Liver (tissue), 9 donors: Measurements from ENCODE around the gene DKK2. TPM values are rescaled to one million over a fixed set of nuclear protein-coding genes. Genes with fewer than 3 reads are reported as not detected.

Experiments
- DNase-seq: peaks from one replicate; pipeline ENCODE4 v3.0.0-alpha.2; 2017; ENCODE audit warnings: low spot score
- H3K27ac ChIP-seq, 2 donors: one replicate each; pipeline ENCODE4 v1.7.0; 2013; ENCODE audit warnings: inconsistent platforms in 2 of 2, low read length in 2 of 2, control low read depth in 1 of 2, low read depth in 1 of 2, mild to moderate bottlenecking in 1 of 2
- H3K27me3 ChIP-seq, 4 donors: one replicate each; pipeline versions ENCODE4 v1.6.1 to v1.7.0; 2013; ENCODE audit warnings: low read length in 3 of 4, inconsistent platforms in 1 of 4, mild to moderate bottlenecking in 1 of 4, moderate library complexity in 1 of 4; ENCODE audit not compliant: control insufficient read depth in 4 of 4, insufficient read depth in 4 of 4
- H3K36me3 ChIP-seq, 4 donors: one replicate each; pipeline versions ENCODE4 v1.6.1 to v1.7.0; 2013; ENCODE audit warnings: low read length in 3 of 4, mild to moderate bottlenecking in 3 of 4, low read depth in 1 of 4, moderate library complexity in 1 of 4; ENCODE audit not compliant: control insufficient read depth in 4 of 4, insufficient read depth in 3 of 4
- H3K4me1 ChIP-seq, 4 donors: one replicate each; pipeline versions ENCODE4 v1.6.1 to v1.7.0; 2013; ENCODE audit warnings: low read length in 3 of 4, mild to moderate bottlenecking in 3 of 4, moderate library complexity in 1 of 4; ENCODE audit not compliant: control insufficient read depth in 4 of 4, insufficient read depth in 4 of 4
- H3K4me3 ChIP-seq, 3 donors: one replicate each; pipeline versions ENCODE4 v1.6.1 to v1.7.0; 2013; ENCODE audit warnings: low read length in 3 of 3, control low read depth in 1 of 3, low read depth in 1 of 3, mild to moderate bottlenecking in 1 of 3
- H3K9ac ChIP-seq, 2 donors: one replicate each; pipeline ENCODE4 v1.7.0; 2013; ENCODE audit warnings: low read length in 2 of 2, mild to moderate bottlenecking in 2 of 2, moderate library complexity in 2 of 2, control low read depth in 1 of 2, low read depth in 1 of 2
- H3K9me3 ChIP-seq, 4 donors: one replicate each; pipeline versions ENCODE4 v1.6.1 to v1.7.0; 2013; ENCODE audit warnings: low read length in 3 of 4; ENCODE audit not compliant: control insufficient read depth in 4 of 4
- ATF3 ChIP-seq: IDR thresholded peaks from 2 replicates; pipeline ENCODE4 v1.6.1; 2016; ENCODE audit warnings: antibody characterized with exemption
- CTCF ChIP-seq: fragments of 150-350 bp; IDR thresholded peaks from 2 replicates; pipeline ENCODE4 v1.5.1; 2017; ENCODE audit warnings: improper control_type of control experiment, low read depth, low read length; ENCODE audit not compliant: missing input control
- EGR1 ChIP-seq, 2 donors: IDR thresholded peaks; 2 replicates each; pipeline ENCODE4 v1.6.1; 2016 to 2018; ENCODE audit warnings: antibody characterized with exemption in 2 of 2, low read depth in 2 of 2
- FOXA1 ChIP-seq: IDR thresholded peaks from 2 replicates; pipeline ENCODE4 v1.6.1; 2016; ENCODE audit warnings: antibody characterized with exemption
- FOXA2 ChIP-seq: IDR thresholded peaks from 2 replicates; pipeline ENCODE4 v1.6.1; 2016; ENCODE audit warnings: antibody characterized with exemption
- GABPA ChIP-seq, 2 donors: IDR thresholded peaks in 1 of 2; conservative IDR thresholded peaks in 1 of 2; 2 replicates each; pipeline ENCODE4 v1.6.1; 2016; ENCODE audit warnings: antibody characterized with exemption in 2 of 2, mild to moderate bottlenecking in 1 of 2, moderate library complexity in 1 of 2
- HNF4A ChIP-seq, 2 donors: conservative IDR thresholded peaks; 2 replicates each; pipeline ENCODE4 v1.6.1; 2016; ENCODE audit warnings: antibody characterized with exemption in 2 of 2, mild to moderate bottlenecking in 2 of 2
- HNF4G ChIP-seq: IDR thresholded peaks from 2 replicates; pipeline ENCODE4 v1.6.1; 2016; ENCODE audit warnings: antibody characterized with exemption
- JUND ChIP-seq, 2 donors: IDR thresholded peaks; 2 replicates each; pipeline ENCODE4 v1.6.1; 2016; ENCODE audit warnings: antibody characterized with exemption in 2 of 2
- MAX ChIP-seq: IDR thresholded peaks from 2 replicates; pipeline ENCODE4 v1.6.1; 2016; ENCODE audit warnings: antibody characterized with exemption
- NR2F2 ChIP-seq: IDR thresholded peaks from 2 replicates; pipeline ENCODE4 v1.6.1; 2016; ENCODE audit warnings: antibody characterized with exemption
- RAD21 ChIP-seq, 2 donors: IDR thresholded peaks; 2 replicates each; pipeline ENCODE4 v1.6.1; 2016; ENCODE audit warnings: antibody characterized with exemption in 2 of 2, mild to moderate bottlenecking in 2 of 2
- REST ChIP-seq: IDR thresholded peaks from 2 replicates; pipeline ENCODE4 v1.6.1; 2016; ENCODE audit warnings: antibody characterized with exemption, mild to moderate bottlenecking
- RXRA ChIP-seq, 2 donors: IDR thresholded peaks; 2 replicates each; pipeline ENCODE4 v1.6.1; 2017 to 2018; ENCODE audit warnings: antibody characterized with exemption in 2 of 2, mild to moderate bottlenecking in 1 of 2
- SP1 ChIP-seq: IDR thresholded peaks from 2 replicates; pipeline ENCODE4 v1.6.1; 2018; ENCODE audit warnings: antibody characterized with exemption, mild to moderate bottlenecking
- TAF1 ChIP-seq: conservative IDR thresholded peaks from 2 replicates; pipeline ENCODE4 v1.6.1; 2016; ENCODE audit warnings: antibody characterized with exemption, mild to moderate bottlenecking
- ZBTB33 ChIP-seq: IDR thresholded peaks from 2 replicates; pipeline ENCODE4 v1.6.1; 2016; ENCODE audit warnings: antibody characterized with exemption
- WGBS: extraction: QIAGEN DNeasy Blood & Tissue Kit; methylation state at CpG from one replicate; pipeline ENCODE4 v1.1.7; 2013; 5-methylcytosine and 5-hydroxymethylcytosine counted together
- polyA plus RNA-seq, 2 donors: library from polyadenylated mRNA; stranded (reverse) in 1 of 2; unstranded in 1 of 2; fragments of 200-250 nt in 1 of 2; fragments of >200 nt in 1 of 2; fragmentation: Nextera tagmentation in 1 of 2; extraction: Ambion mirVana in 1 of 2; gene quantifications; one replicate each; pipeline versions ENCODE4 v1.2.1 to v1.2.3, GENCODE V29; 2013 to 2015
- total RNA-seq, 2 donors: library from RNA; depleted of rRNA; stranded (reverse); fragments of >200 nt; gene quantifications; one replicate each; pipeline ENCODE4 v1.2.3, GENCODE V29; 2014
- donor health status: healthy.
- donor health status: healthy.
- donor health status: healthy.
- donor health status: healthy.
- donor health status: healthy.

DKK2 gene
- total and polyA plus RNA-seq, 4 donors: 0.07 to 0.33 (median 0.21) TPM

GRCh38 chr4:107006218-107006617 lies 29.9 kb downstream of the DKK2 start:
- no peak for DNase-seq
- Histone ChIP-seq H3K9me3 (no peaks in the 10 kb centered on the region), H3K36me3 (no peaks in the 10 kb centered on the region), H3K27me3 (no peaks in the 10 kb centered on the region), H3K9ac (no peak overlapping the region), H3K4me1 (no peaks in the 10 kb centered on the region), H3K4me3 (no peak overlapping the region), H3K27ac (no peak overlapping the region)
- TF ChIP-seq SP1 (no peak), CTCF (no peak), RXRA (IDR thresholded peaks at IDR 0.05) (no peak), HNF4G (no peak), REST (no peak), RAD21 (IDR thresholded peaks at IDR 0.05) (no peak), GABPA (IDR thresholded peaks at IDR 0.05 in 1 of 2, conservative IDR thresholded peaks at IDR 0.05 in 1 of 2) (no peak), FOXA2 (no peak), ZBTB33 (no peak)

- DNase-seq: no peak
- no peak overlapping the region for H3K9ac ChIP-seq
- 25% methylated on average over 2 of the region's 2 CpGs for WGBS
Measured at GRCh38 chr4:106996490-106996889, 39.6 kb downstream of the DKK2 start.

More at GRCh38 chr4:106996490-106996889, 39.6 kb downstream of the DKK2 start:
- Histone ChIP-seq H3K4me3 (no peak overlapping the region), H3K9me3 (no peaks in the 10 kb centered on the region), H3K27ac (no peak overlapping the region), H3K27me3 (peaks cover 0 to 2% (median 0%) of the 10 kb centered on the region in 4 donors), H3K4me1 (no peaks in the 10 kb centered on the region), H3K36me3 (no peaks in the 10 kb centered on the region)
- TF ChIP-seq RXRA (IDR thresholded peaks at IDR 0.05): no peak
- TF ChIP-seq CTCF: no peak
- no peak for TF ChIP-seq RAD21 (IDR thresholded peaks at IDR 0.05)
- no peak for TF ChIP-seq REST
- TF ChIP-seq EGR1 (IDR thresholded peaks at IDR 0.05; ENCODE audit: low read depth in 2 of 2): no peak
- no peak for TF ChIP-seq ATF3
- no peak for TF ChIP-seq NR2F2
- no peak for TF ChIP-seq HNF4A (conservative IDR thresholded peaks at IDR 0.05)
- TF ChIP-seq JUND (IDR thresholded peaks at IDR 0.05): no peak
- no peak for TF ChIP-seq MAX
- no peak for TF ChIP-seq GABPA (IDR thresholded peaks at IDR 0.05 in 1 of 2, conservative IDR thresholded peaks at IDR 0.05 in 1 of 2)
- TF ChIP-seq FOXA1: no peak
- no peak for TF ChIP-seq HNF4G
- TF ChIP-seq SP1: no peak
- no peak for TF ChIP-seq TAF1
- no peak for TF ChIP-seq FOXA2
